ENCODE measurements around the gene ERC2. TPM values are rescaled to one million over a fixed set of nuclear protein-coding genes. Genes with fewer than 3 reads are reported as not detected.
"Not testable (repeated sequence)": the region's sequence is repeated elsewhere in the genome, so short reads cannot be mapped to it uniquely, and the experiment has no call there.

Gene ERC2
- total RNA-seq, 3 donors from 2014 or later (not counting 1 experiment from before 2014, with no cell fraction given): not detected

GRCh38 chr3:56025326-56025725 is 442.9 kb downstream of the ERC2 start:
- no peaks in the 10 kb centered on the region for H3K36me3 Mint-ChIP-seq
- Histone ChIP-seq H3K9me3 (ENCODE audit: control insufficient read depth, insufficient read depth, low read length) (no peaks in the 10 kb centered on the region), H3K4me3 (ENCODE audit: low read length) (no peak overlapping the region), H3K27me3 (ENCODE audit: control insufficient read depth, insufficient read depth, low read length) (no peaks in the 10 kb centered on the region), H3K36me3 (ENCODE audit: control insufficient read depth, insufficient read depth, low read length) (no peaks in the 10 kb centered on the region), H3K4me1 (ENCODE audit: control insufficient read depth, insufficient read depth, low read length) (no peaks in the 10 kb centered on the region), H3K27ac (ENCODE audit: low read length) (no peak overlapping the region)
- no peaks in the 10 kb centered on the region for H3K27me3 Mint-ChIP-seq (ENCODE audit: low read depth in 2 of 2)
- H3K27ac Mint-ChIP-seq: no peak overlapping the region
- ATAC-seq (no peak), DNase-seq (no peak)
- no peak for TF ChIP-seq CTCF (IDR thresholded peaks at IDR 0.05)
- intact Hi-C loops (cut with micrococcal nuclease): no loop called here
- peaks cover 2 to 7% of the 10 kb centered on the region in 2 donors for H3K9me3 Mint-ChIP-seq
- 100% methylated on average over 1 of the region's 1 CpG for WGBS (ENCODE audit: insufficient coverage)
- no peak overlapping the region for H3K4me3 Mint-ChIP-seq
- no peaks in the 10 kb centered on the region for H3K4me1 Mint-ChIP-seq

- no peak for ATAC-seq
- no peak for TF ChIP-seq CTCF (IDR thresholded peaks at IDR 0.05)
- no peak overlapping the region for H3K27ac Mint-ChIP-seq
- Histone ChIP-seq H3K36me3 (ENCODE audit: control insufficient read depth, insufficient read depth, low read length) (no peaks in the 10 kb centered on the region), H3K4me3 (ENCODE audit: low read length) (no peak overlapping the region), H3K27ac (ENCODE audit: low read length) (no peak overlapping the region), H3K9me3 (ENCODE audit: control insufficient read depth, insufficient read depth, low read length) (no peaks in the 10 kb centered on the region), H3K4me1 (ENCODE audit: control insufficient read depth, insufficient read depth, low read length) (no peaks in the 10 kb centered on the region), H3K27me3 (ENCODE audit: control insufficient read depth, insufficient read depth, low read length) (no peaks in the 10 kb centered on the region)
- WGBS (ENCODE audit: insufficient coverage): 76% methylated on average over 2 of the region's 2 CpGs
- no peaks in the 10 kb centered on the region for H3K36me3 Mint-ChIP-seq
- peaks cover 2 to 7% of the 10 kb centered on the region in 2 donors for H3K9me3 Mint-ChIP-seq
- no peaks in the 10 kb centered on the region for H3K4me1 Mint-ChIP-seq
- intact Hi-C loops (cut with micrococcal nuclease): no loop called here
- no peaks in the 10 kb centered on the region for H3K27me3 Mint-ChIP-seq (ENCODE audit: low read depth in 2 of 2)
- H3K4me3 Mint-ChIP-seq: no peak overlapping the region
- no peak for DNase-seq
Observed at GRCh38 chr3:56023546-56023945, 444.7 kb downstream of the ERC2 start.

- Histone ChIP-seq H3K27ac (ENCODE audit: low read length) (no peak overlapping the region), H3K9me3 (ENCODE audit: control insufficient read depth, insufficient read depth, low read length) (no peaks in the 10 kb centered on the region), H3K4me3 (ENCODE audit: low read length) (no peak overlapping the region), H3K4me1 (ENCODE audit: control insufficient read depth, insufficient read depth, low read length) (no peaks in the 10 kb centered on the region), H3K36me3 (ENCODE audit: control insufficient read depth, insufficient read depth, low read length) (no peaks in the 10 kb centered on the region), H3K27me3 (ENCODE audit: control insufficient read depth, insufficient read depth, low read length) (no peaks in the 10 kb centered on the region)
- peaks cover 3 to 10% of the 10 kb centered on the region in 2 donors for H3K9me3 Mint-ChIP-seq
- TF ChIP-seq CTCF (IDR thresholded peaks at IDR 0.05): no peak
- DNase-seq: no peak
- no peak overlapping the region for H3K4me3 Mint-ChIP-seq
- H3K27ac Mint-ChIP-seq: no peak overlapping the region
- no peak for ATAC-seq
- H3K36me3 Mint-ChIP-seq: no peaks in the 10 kb centered on the region
- no peaks in the 10 kb centered on the region for H3K4me1 Mint-ChIP-seq
- intact Hi-C loops (cut with micrococcal nuclease): no loop called here
- peaks cover 0 to 3% of the 10 kb centered on the region in 2 donors for H3K27me3 Mint-ChIP-seq (ENCODE audit: low read depth in 2 of 2)
Observed at GRCh38 chr3:56022619-56023018, 445.6 kb downstream of the ERC2 start.

GRCh38 chr3:56019490-56020146 is 448.6 kb downstream of the ERC2 start:
- peaks cover 0 to 3% of the 10 kb centered on the region in 2 donors for H3K27me3 Mint-ChIP-seq (ENCODE audit: low read depth in 2 of 2)
- no peaks in the 10 kb centered on the region for H3K36me3 Mint-ChIP-seq
- DNase-seq: no peak
- H3K9me3 Mint-ChIP-seq: peaks cover 7 to 8% of the 10 kb centered on the region in 2 donors
- no peaks in the 10 kb centered on the region for H3K4me1 ChIP-seq (ENCODE audit: control insufficient read depth, insufficient read depth, low read length)
- WGBS (ENCODE audit: insufficient coverage): 67% methylated on average over 4 of the region's 4 CpGs
- ATAC-seq: no peak
- no peak overlapping the region for H3K27ac Mint-ChIP-seq
- no peaks in the 10 kb centered on the region for H3K36me3 ChIP-seq (ENCODE audit: control insufficient read depth, insufficient read depth, low read length)
- no peaks in the 10 kb centered on the region for H3K9me3 ChIP-seq (ENCODE audit: control insufficient read depth, insufficient read depth, low read length)
- intact Hi-C loops (cut with micrococcal nuclease): no loop called here
- no peaks in the 10 kb centered on the region for H3K27me3 ChIP-seq (ENCODE audit: control insufficient read depth, insufficient read depth, low read length)
- no peak overlapping the region for H3K4me3 ChIP-seq (ENCODE audit: low read length)
- no peak for TF ChIP-seq CTCF (IDR thresholded peaks at IDR 0.05)
- no peak overlapping the region for H3K27ac ChIP-seq (ENCODE audit: low read length)
- H3K4me3 Mint-ChIP-seq: no peak overlapping the region
- H3K4me1 Mint-ChIP-seq: no peaks in the 10 kb centered on the region

- H3K4me3 Mint-ChIP-seq; H3K27me3 Mint-ChIP-seq (ENCODE audit: low read depth in 2 of 2); intact Hi-C loops (cut with micrococcal nuclease); H3K36me3 ChIP-seq (ENCODE audit: control insufficient read depth, insufficient read depth, low read length); H3K27me3 ChIP-seq (ENCODE audit: control insufficient read depth, insufficient read depth, low read length); ATAC-seq; DNase-seq; H3K9me3 ChIP-seq (ENCODE audit: control insufficient read depth, insufficient read depth, low read length); H3K4me1 Mint-ChIP-seq; H3K27ac ChIP-seq (ENCODE audit: low read length); H3K36me3 Mint-ChIP-seq; H3K27ac Mint-ChIP-seq; H3K9me3 Mint-ChIP-seq; H3K4me1 ChIP-seq (ENCODE audit: control insufficient read depth, insufficient read depth, low read length); H3K4me3 ChIP-seq (ENCODE audit: low read length): not testable (repeated sequence)
- WGBS (ENCODE audit: insufficient coverage): 57% methylated on average over 1 of the region's 1 CpG
Observed at GRCh38 chr3:56015374-56015773, 452.9 kb downstream of the ERC2 start.

Data from natural killer cell (primary cell).